ENCODE data around the gene PARVB. TPM values are rescaled to one million over a fixed set of nuclear protein-coding genes. Genes with fewer than 3 reads are reported as not detected.
"Not testable (repeated sequence)": the region's sequence is repeated elsewhere in the genome, so short reads cannot be mapped to it uniquely, and the experiment has no call there.

Gene PARVB
- total and polyA plus RNA-seq, 9 donors: 12.3 to 62.9 (median 39.1) TPM

- DNase-seq: peak in 1 of 5 donors; percentile 19
- Histone ChIP-seq H3K36me3 (no peaks in the 10 kb centered on the region), H3K4me1 (ENCODE audit: insufficient read depth) (no peaks in the 10 kb centered on the region), H3K27me3 (no peaks in the 10 kb centered on the region), H3K9me3 (no peaks in the 10 kb centered on the region), H3K27ac (no peak overlapping the region), H3K4me3 (no peak overlapping the region)
- 94 to 100% (median 96%) methylated on average over 2 of the region's 2 CpGs for WGBS, 3 donors
- intact Hi-C loops (cut with DNase I): no loop called here
- TF ChIP-seq CTCF (IDR thresholded peaks at IDR 0.05): no peak
- no peak for TF ChIP-seq EP300 (IDR thresholded peaks at IDR 0.05)
- TF ChIP-seq POLR2A (IDR thresholded peaks at IDR 0.05): no peak
Observed at GRCh38 chr22:44108076-44108475, 84.0 kb downstream of the PARVB start.

- Histone ChIP-seq H3K4me1 (ENCODE audit: insufficient read depth) (no peaks in the 10 kb centered on the region), H3K27ac (no peak overlapping the region), H3K4me3 (no peak overlapping the region), H3K9me3 (no peaks in the 10 kb centered on the region), H3K27me3 (no peaks in the 10 kb centered on the region), H3K36me3 (no peaks in the 10 kb centered on the region)
- TF ChIP-seq EP300 (IDR thresholded peaks at IDR 0.05): no peak
- WGBS, 3 donors: 64 to 73% (median 70%) methylated on average over 14 of the region's 14 CpGs
- intact Hi-C loops (cut with DNase I): no loop called here
- peak in 2 of 5 donors; percentile 2 to 13 for DNase-seq
Observed at GRCh38 chr22:44108806-44109385, 84.8 kb downstream of the PARVB start.

- H3K36me3 ChIP-seq: no peaks in the 10 kb centered on the region
- H3K27me3 ChIP-seq: no peaks in the 10 kb centered on the region
- peak in 2 of 5 donors; percentile 2 to 3 for DNase-seq
- no peaks in the 10 kb centered on the region for H3K9me3 ChIP-seq
- intact Hi-C loops (cut with DNase I): no loop called here
- 87 to 95% (median 93%) methylated on average over 4 of the region's 4 CpGs for WGBS, 3 donors
- H3K4me3 ChIP-seq: no peak overlapping the region
- H3K27ac ChIP-seq: no peak overlapping the region
- H3K4me1 ChIP-seq (ENCODE audit: insufficient read depth): no peaks in the 10 kb centered on the region
- TF ChIP-seq POLR2A (IDR thresholded peaks at IDR 0.05) (no peak), CTCF (IDR thresholded peaks at IDR 0.05) (no peak), EP300 (IDR thresholded peaks at IDR 0.05) (no peak)
Observed at GRCh38 chr22:44109416-44109815, 85.3 kb downstream of the PARVB start.

GRCh38 chr22:44110656-44111055, 86.6 kb downstream of the PARVB start:
- H3K9me3 ChIP-seq; intact Hi-C loops (cut with DNase I); H3K4me1 ChIP-seq (ENCODE audit: insufficient read depth); H3K27ac ChIP-seq; H3K4me3 ChIP-seq; H3K36me3 ChIP-seq; H3K27me3 ChIP-seq: not testable (repeated sequence)
- 95 to 96% (median 95%) methylated on average over 6 of the region's 6 CpGs for WGBS, 3 donors
- DNase-seq: peak in 1 of 5 donors; percentile 6

- 63 to 72% (median 64%) methylated on average over 9 of the region's 9 CpGs for WGBS, 3 donors
- Histone ChIP-seq H3K9me3 (no peaks in the 10 kb centered on the region), H3K4me3 (no peak overlapping the region), H3K4me1 (ENCODE audit: insufficient read depth) (no peaks in the 10 kb centered on the region), H3K27me3 (no peaks in the 10 kb centered on the region), H3K36me3 (no peaks in the 10 kb centered on the region), H3K27ac (no peak overlapping the region)
- intact Hi-C loops (cut with DNase I): no loop called here
- TF ChIP-seq EP300 (IDR thresholded peaks at IDR 0.05): no peak
- no peak for TF ChIP-seq CTCF (IDR thresholded peaks at IDR 0.05)
- no peak for TF ChIP-seq POLR2A (IDR thresholded peaks at IDR 0.05)
- peak in 1 of 5 donors; percentile 6 for DNase-seq
Observed at GRCh38 chr22:44111562-44112155, 87.6 kb downstream of the PARVB start.
